HG03439 (cell line): ENCODE measurements around the gene TREH.
"Not testable (repeated sequence)": the region's sequence is repeated elsewhere in the genome, so short reads cannot be mapped to it uniquely, and the experiment has no call there.

Experiments used
- ATAC-seq: cut with Tn5 transposase; IDR thresholded peaks from one replicate; pipeline ENCODE4 v1.9.1; 2021; ENCODE audit warnings: mild to moderate bottlenecking, moderate library complexity; ENCODE audit not compliant: unreplicated experiment

The TREH gene

DNA sequence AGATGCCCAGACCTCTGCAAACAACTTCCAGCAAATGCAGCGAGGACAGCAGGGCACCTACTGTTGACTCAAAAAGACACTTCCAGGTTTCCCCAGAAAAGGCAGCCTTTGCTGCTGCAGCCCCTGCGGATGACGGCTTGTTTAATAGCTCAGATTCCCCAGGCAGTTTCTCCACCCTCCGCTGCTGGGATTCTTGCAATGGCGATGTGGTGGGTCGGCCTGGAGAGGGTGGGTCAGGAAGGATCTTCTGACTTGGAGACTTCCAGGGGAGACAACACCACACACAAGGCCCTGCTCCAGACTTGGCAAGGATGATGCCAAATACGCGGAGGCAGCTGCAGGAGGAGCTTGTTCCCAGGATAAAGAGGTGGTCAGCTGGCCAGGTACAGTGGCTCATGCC is 17.9 kb upstream of the TREH start:
- ATAC-seq = no peak

DNA sequence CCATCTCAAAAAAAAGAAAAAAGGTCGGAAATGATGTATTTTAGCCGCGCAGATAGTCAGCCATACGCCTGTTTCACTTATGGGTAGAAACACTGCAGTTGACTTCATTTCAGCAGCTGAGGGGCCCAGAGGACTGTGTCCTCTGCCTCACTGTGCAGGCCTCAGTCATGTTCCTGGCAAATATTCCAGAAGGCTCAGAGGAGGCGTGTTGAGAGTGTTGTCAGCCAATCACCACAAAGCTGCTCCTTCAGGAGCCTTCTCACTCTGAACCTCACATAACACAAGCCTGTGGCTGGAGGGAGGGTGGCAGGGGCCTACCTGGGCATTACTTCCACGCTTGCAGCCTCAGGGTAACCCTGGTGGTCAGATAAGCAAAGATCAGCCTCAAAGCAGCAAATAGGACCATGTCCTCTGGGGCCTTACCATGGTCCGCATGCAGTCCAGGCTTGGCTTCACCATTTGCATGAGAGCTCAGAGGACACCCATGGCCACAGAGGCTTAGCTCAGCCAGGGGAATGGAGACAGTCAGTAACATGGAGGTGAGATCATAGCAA is 17.3 kb upstream of the TREH start:
- no peak for ATAC-seq

DNA sequence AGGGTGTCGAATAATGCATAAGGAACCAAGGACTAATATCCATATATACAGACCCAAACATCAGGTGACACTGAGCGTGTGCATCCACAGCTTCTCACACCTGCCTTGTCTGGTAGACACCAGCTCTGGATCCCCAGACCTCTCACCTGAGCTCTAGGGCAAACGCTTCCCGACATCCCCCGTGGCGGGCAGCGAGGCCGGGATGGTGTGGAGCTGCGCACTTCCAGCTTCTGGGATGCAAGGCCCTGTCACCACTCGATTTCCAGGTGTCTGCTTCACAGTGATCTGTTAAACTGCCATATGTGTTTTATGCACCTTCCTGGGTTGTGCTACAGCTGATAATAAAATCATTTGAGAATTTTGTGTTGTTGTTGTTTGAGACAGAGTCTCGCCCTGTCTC is 15.3 kb upstream of the TREH start:
- ATAC-seq = no peak

DNA sequence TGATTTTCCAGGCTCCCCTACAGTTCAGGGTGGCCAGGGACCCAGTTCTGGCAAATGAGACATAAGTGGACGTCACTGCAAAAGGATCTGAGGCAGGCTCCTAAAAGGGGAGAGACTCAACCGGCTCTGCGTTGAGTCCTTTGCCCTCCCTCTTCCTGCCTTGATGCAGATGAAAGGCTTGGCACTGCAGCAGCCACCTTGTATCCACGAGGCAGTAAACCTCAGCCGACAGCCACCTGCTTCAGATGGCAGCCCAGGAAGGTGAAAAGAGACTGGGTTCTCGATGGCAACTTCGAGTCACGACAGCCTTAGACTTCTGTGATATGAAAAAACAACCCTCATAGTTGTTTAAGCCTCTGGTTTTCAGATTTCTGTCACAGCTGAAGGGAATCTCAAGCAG is 14.7 kb upstream of the TREH start:
- no peak for ATAC-seq

DNA sequence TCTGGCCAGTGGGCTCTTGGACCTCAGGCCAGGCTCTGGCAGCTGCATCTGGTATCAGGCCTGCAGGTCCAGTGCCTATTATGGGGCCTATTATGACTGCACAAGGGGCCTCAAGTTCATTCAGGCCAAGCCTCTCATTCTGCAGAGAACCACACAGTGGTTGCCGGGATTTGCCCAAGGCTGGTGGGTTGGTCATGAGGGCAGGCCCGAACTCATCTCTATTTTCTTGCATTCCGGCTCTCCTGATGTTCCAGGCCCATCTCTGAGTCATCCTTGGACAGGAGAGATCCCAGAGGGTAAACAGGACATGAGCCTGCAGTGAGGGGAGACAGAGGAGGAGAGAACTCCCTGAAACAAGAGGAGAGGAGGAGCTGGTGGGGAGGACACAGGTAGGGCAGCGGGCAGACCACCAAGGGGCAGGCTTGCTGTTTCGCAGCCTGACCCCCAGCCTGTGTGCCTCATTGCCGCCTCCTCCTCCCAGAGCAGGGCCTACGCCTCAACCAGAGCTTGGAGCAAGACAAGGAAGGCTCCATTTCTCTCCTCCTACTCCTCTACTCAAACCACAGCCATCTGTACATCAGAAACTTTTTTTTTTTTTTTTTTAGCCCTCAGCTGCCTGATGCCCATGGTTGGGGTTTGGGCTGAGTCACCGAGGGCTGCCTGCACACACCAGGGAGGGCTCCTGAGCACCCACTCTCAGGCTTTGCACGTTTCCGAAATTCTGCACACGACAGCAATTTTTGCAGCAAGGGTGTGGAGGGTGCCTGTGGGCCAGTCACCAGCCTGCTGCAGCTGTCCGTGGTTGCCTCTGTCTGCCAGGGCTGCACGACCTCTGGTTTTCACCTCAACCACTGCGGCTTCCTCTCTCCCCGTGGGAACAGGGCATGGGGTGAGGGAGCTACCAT is 12.7 kb upstream of the TREH start:
- peak; percentile 29 for ATAC-seq

DNA sequence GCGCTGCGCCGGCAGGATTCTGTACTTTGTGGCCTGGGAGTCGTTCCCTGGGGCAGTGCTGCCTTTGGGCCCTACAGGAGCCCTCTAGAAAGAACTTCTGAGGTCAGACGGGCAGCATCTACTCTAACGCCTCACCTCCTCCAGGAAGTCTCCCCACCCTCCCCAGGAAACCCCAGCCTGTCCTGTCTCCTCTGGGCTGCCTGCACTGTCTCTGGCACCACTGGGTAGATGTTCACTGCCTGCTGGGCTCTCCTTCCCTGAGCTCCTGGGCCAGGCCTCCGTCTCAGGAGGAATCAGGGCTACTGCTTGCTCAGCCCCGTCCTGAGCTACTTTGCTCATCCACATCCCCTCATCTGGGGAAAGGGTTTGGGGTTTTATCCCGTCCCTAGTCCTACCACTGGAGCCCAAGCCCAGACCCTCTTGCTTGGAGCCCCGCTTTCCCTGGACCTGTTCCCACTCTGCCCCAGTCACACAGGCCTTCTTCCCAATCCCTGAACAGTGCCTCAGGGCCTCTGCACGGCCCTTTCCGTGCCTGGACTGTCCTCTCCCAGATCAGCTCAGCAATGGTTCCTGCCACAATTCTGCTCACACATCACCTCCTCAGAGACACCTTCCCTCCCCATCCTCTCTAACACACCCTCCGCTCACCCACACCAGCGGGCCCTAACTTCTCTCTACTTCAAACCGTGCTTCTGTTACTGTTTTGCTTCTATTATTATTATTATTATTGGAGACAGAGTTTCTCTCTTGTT is 11.3 kb upstream of the TREH start:
- ATAC-seq = no peak

DNA sequence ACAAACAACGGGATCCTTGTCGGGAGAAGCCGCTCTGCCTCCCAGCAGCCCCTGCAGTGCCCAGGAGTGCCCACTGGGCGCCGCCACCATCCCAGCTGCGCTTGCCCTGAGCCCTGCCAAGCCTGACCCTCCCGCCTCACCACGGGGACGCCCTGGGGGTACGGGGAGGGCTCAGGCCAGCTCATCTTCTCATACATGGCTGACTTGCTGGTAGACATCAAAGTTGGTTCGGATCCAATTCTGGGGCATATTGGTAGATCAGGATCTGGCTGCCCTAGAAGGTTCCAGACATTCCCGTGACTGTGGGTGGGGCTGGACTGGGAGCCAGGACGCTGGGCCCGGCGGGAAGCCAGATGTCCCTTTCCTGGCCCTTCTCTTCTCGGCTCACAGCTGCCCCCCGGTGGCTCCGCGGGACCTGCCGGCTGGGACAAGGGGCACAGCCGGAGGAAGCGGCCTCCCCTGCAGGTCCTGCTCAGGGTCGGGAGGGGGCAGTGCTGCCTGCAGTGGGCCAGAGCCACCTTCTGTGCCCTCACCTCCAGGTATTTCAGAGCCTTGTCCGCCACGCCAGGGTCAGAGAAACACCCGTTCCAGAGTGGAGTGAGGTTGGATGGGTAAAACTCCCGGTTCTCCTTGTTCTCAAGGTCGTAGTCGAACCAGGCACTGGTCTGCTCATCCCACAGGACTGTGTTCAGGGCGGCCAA is 10.6 kb upstream of the TREH start:
- ATAC-seq = peak; percentile 66

DNA sequence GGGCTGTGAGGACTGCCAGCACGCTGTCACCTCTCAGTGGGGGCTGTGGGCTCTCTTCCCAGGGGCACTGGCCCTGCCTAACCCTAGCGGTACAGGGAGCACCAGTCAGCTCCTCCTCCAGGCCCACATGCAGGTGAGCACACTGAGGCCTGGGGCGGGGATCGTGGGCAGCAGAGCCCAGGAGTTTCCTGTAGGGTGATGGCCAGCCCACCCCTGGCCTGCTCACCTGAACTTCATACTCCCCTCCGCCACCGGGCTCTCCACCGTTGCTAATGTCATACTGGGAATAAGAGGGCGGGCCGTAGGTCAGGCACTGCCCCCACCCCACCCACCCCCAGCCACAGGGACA is 10.0 kb upstream of the TREH start:
- ATAC-seq = peak; percentile 2

DNA sequence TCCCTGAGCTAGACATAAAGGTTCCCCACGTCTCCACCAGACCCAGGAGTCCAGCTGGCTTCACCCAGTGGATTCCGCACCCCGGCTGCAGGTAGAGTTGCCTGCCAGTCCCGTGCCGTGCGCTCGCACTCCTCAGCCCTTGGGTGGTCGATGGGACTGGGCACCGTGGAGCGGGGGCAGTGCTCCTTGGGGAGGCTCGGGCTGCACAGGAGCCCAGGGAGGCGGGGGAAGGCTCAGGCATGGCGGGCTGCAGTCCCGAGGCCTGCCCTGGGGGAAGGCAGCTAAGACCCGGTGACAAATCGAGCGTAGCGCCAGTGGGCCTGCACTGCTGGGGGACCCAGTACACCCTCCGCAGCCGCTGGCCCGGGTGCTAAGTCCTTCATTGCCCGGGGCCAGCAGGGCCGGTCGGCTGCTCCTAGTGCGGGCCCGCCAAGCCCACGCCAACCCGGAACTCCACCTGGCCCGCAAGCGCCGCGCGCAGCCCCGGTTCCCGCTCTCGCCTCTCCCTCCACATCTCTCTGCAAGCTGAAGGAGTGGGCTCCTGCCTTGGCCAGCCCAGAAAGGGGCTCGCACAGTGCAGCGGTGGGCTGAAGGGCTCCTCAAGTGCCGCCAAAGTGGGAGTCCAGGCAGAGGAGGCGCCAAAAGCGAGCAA is 9.5 kb upstream of the TREH start:
- no peak for ATAC-seq

DNA sequence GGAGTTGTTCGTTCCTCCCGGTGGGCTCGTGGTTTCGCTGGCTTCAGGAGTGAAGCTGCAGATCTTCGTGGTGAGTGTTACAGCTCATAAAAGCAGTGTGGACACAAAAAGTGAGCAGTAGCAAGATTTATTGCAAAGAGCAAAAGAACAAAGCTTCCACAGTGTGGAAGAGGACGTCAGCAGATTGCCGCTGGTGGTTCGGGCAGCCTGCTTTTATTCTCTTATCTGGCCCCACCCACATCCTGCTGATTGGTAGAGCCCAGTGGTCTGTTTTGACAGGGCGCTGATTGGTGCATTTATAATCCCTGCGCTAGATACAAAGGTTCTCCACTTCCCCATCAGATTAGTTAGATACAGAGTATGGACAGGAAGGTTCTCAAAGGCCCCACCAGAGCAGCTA is 8.9 kb upstream of the TREH start:
- ATAC-seq = not testable (repeated sequence)

DNA sequence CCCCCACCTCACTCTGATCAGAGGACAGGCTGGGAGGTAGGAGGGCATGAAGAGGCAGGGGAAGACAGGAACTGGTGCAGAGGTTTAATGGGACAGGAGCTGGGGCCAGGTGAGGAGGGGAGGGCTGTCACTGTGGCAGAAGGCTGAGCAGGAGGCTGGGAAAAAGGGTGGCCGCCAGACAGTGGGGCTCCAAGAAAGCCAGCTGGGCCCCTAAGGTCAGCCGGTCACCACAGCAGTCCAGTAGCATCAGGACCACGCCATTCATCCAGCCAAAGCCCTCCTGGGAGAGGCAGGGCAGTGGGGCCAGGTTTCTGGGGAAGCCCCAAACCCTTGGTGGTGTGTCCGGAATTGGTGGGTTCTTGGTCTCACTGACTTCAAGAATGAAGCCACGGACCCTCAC is 8.5 kb upstream of the TREH start:
- no peak for ATAC-seq

DNA sequence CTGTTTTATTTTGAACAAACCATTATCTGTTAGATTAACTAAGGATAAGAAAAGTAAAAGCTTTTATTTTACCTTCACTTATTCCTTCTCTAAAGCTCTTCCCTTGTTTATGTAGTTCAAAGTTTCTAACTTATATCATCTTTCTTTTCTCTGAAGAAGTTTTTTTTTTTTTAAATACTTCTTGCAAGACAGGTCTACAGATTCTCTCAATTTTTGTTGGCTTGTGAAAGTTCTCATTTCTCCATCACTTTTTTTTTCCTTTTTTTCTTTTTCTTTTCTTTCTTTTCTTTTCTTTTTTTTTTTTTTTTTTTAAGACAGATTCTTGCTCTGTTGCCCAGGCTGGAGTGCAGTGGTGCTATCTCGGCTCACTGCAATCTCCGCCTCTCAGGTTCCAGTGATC is 4.7 kb upstream of the TREH start:
- no peak for ATAC-seq

DNA sequence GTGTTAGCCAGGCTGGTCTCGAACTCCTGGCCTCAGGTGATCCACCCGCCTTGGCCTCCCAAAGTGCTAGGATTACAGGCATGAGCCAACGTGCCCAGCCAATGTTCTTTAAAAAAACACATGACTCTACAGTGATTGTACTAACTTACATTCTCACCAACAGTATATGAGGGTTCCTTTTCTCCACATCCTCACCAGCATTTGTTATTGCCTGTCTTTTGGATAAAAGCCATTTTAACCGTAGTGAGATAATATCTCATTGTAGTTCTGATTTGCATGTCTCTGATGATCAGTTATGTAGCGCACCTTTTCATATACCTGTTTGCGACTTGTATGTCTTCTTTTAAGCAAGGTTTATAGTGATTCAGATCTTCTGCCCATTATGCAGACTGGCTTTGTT is 3.5 kb upstream of the TREH start:
- ATAC-seq = not testable (repeated sequence)

DNA sequence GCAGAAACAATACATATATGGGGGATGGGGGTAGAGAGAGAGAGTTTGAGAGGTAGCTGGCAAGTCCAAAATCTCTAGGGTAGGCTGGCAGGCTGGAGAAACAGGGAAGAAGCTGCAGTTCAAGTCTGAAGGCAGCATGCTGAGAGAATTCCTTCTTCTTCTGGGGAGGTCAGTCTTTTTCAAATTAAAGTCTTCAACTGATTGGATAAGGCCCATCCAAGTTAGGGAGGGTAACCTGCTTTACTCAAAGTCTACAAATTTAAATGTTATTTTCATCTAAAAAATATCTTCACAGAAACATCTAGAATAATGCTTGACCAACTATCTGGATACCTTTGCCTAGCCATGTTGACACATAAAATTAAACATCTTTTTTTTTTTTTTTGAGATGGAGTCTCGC is 2.9 kb upstream of the TREH start:
- no peak for ATAC-seq

DNA sequence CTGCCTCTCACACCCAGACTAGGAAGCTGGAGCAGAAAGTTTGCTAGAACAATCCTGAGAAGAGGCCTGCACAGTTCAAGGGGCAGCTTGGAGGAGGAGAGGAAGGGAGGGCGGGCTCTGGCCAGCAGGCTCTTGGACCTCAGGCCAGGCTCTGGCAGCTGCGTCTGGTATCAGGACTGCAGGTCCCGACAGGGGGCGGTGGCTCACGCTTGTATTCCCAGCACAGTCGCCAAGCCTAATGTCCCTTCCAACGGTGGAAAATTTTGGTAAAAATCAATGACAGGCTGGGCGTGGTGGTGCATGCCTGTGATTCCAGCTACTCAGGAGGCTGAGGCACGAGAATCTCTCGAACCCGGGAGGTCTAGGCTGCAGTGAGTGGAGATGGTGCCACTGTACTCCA is 542 bp downstream of the TREH start:
- not testable (repeated sequence) for ATAC-seq

DNA sequence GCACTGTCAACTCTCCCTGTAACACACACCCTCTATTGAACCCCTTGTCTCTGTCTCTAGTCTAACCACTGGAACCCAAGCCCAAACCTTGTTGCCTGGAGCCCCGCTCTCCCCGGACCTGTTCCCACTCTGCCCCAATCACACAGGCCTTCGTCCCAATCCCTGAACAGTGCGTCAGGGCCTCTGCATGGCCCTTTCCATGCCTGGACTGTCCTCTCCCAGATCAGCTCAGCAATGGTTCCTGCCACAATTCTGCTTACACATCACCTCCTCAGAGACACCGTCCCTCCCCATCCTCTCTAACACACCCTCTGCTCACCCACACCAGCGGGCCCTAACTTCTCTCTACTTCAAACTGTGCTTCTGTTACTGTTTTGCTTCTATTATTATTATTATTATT is 1.5 kb downstream of the TREH start:
- ATAC-seq = no peak

DNA sequence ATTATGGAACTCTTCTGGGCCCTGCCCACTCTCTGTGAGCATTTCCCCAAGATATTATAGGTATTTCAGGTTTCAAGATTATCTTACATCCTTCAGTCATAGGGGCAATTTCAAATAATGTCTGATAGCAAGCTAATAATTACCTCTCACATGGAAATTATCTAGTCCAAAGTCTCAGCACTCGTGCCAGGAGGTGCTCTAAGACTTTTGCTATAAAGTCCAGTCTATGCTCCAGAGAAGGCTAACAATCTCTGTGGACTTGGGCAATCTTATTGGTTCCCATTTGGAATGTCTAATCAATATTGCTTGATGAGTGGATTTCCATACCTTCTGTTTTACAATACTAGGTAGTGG is 5.4 kb downstream of the TREH start:
- no peak for ATAC-seq

DNA sequence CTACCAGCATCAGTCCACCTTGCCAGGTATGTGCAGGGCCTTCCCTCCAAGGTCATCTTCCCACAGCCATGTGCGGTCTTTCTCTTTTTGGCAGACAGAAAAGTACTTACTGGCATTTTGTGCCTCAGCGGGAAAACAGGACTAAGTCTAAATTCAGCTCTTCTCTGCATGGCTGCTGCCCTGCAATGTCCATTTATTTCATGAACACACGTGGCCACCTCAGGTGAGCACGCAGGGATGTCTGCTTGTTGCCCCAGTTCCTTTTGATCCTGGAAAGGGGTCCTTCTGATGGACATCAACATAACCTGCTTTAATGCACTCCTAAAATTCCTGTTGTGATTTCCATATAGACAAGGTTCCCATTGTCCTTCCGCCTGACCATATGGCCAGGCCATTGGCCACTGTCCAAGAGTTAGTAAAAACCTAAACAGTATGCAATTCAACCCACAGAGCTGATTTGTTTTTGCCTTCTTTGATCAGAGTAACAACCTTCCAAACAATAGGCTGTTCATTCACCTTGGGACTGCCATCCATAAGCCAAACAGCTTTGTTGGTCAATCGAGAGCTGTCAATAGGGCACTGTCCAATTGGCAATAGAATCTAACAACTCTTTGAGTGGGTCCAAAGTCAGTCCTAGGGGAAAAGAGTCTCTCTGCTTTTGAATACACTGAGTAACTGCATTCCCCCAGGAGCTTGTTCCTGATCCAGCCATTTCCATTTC is 5.9 kb downstream of the TREH start:
- no peak for ATAC-seq

DNA sequence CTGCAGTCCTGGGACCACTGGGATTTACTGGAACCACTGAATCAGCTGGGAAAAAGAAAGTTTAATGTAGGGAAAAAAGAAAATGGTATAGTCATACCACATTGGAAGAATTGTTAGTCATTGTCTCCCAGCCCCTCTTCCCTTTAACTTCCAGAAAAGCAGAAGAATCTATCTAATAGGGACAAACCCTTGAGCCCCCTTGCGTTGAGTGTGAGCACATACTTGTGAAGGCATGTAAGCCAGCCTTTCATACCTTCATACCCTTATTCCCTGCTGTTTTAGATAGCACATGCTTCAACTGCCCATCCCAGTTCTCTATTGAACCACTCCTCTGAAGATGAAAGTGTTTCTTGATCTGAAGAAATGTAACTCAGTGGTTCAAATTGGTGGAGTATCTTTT is 6.6 kb downstream of the TREH start:
- ATAC-seq = no peak

DNA sequence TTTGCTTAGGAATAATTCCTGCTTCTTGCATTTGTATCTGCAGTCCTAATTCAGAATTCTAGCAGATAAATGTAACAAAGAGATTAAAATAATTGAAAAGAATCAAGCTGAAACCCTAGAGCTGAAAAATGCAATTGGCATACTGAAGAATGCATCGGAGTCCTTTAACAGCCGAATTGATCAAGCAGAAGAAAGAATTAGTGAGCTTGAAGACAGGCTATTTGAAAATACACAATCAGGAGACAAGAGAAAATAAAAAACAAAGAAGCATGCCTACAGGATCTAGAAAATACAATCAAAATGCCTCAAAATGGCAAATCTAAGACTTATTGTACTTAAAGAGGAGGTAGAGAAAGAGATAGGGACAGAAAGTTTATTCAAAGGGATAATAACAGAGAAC is 8.2 kb downstream of the TREH start:
- no peak for ATAC-seq
